ENCODE measurements around the gene MALRD1.

Gene MALRD1

DNA sequence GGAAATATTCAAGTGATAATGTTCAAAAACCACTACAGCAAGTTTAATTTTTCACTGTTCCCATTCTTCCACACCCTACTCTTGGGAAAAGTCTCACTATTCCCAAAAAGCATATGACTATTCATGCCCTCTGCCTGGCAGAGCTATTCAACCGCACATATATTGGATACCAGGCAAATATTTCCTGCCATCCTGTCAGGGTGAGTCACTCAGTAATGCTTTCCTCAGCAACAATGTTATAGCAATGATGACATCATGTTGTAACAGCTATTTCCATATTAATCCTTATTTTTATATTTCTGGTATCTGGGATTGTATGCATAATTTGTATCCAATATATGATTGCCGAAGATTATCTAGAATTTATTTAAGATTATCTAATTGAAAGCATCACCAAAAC, 653.6 kb downstream of the MALRD1 start:
- H3K36me3 ChIP-seq (ENCODE audit: control insufficient read depth, insufficient read depth, low read length), result no peaks in the 10 kb centered on the region
- no peak overlapping the region for H3K27ac ChIP-seq (ENCODE audit: low read depth, low read length, severe bottlenecking)
- no peak overlapping the region for H3K4me3 ChIP-seq (ENCODE audit: extremely low read depth, insufficient read depth, low read length, poor library complexity, severe bottlenecking)
- no peaks in the 10 kb centered on the region for H3K4me1 ChIP-seq (ENCODE audit: control insufficient read depth, insufficient read depth, low read length, poor library complexity, severe bottlenecking)
- no peaks in the 10 kb centered on the region for H3K9me3 ChIP-seq (ENCODE audit: control insufficient read depth, low read length)
- 86% methylated on average over 1 of the region's 2 CpGs; no CpG with 5 or more reads in 1 of the 2 experiments for WGBS, 2 experiments (ENCODE audit: insufficient coverage in 2 of 2)

DNA sequence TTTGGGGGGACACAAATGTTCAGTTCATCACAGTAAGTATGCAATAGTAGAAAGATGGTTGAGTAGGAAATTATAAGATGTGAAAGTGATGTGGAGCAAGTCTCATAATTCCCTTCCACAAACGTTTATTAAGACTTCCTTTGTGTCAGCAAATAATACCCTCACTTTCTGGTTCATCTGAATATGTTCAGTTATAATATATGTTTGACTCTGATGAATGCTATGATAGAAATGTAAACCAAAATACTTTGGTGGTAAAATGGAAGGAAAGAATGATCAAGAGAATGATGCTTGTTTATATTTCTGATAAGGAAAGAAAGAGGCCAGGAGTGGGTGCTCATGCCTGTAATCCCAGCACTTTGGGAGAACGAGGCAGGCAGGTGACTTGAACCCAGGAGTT, 655.9 kb downstream of the MALRD1 start:
- H3K9me3 ChIP-seq (ENCODE audit: control insufficient read depth, low read length), result no peaks in the 10 kb centered on the region
- H3K36me3 ChIP-seq (ENCODE audit: control insufficient read depth, insufficient read depth, low read length), result no peaks in the 10 kb centered on the region
- H3K27ac ChIP-seq (ENCODE audit: low read depth, low read length, severe bottlenecking), result no peak overlapping the region
- no peak overlapping the region for H3K4me3 ChIP-seq (ENCODE audit: extremely low read depth, insufficient read depth, low read length, poor library complexity, severe bottlenecking)
- WGBS, 2 experiments (ENCODE audit: insufficient coverage in 2 of 2), result no CpG with 5 or more reads among the region's 2 CpGs
- no peaks in the 10 kb centered on the region for H3K4me1 ChIP-seq (ENCODE audit: control insufficient read depth, insufficient read depth, low read length, poor library complexity, severe bottlenecking)

DNA sequence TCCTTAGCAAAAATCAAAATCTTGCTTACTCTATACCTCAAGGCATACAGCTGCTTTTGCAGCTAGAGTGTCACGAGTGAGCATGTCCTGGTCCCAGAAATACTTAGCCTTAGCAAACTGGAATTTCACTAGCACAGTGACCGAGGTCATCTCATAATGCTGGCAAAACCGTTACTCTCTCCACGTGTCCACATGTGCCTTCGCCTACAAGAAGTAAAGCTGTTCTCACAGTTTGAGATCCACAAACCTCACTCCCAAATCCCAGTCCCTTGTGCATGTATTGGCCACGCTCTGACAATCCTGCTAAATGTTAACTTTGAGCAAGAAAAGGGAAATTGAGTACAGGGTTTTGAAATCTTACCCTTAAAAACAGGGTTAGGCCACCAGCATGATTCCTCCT, 656.6 kb downstream of the MALRD1 start:
- H3K9me3 ChIP-seq (ENCODE audit: control insufficient read depth, low read length), result no peaks in the 10 kb centered on the region
- no peaks in the 10 kb centered on the region for H3K36me3 ChIP-seq (ENCODE audit: control insufficient read depth, insufficient read depth, low read length)
- 79 to 92% methylated on average over 5 of the region's 6 CpGs for WGBS, 2 experiments (ENCODE audit: insufficient coverage in 2 of 2)
- no peak overlapping the region for H3K27ac ChIP-seq (ENCODE audit: low read depth, low read length, severe bottlenecking)
- no peak overlapping the region for H3K4me3 ChIP-seq (ENCODE audit: extremely low read depth, insufficient read depth, low read length, poor library complexity, severe bottlenecking)
- H3K4me1 ChIP-seq (ENCODE audit: control insufficient read depth, insufficient read depth, low read length, poor library complexity, severe bottlenecking), result no peaks in the 10 kb centered on the region

DNA sequence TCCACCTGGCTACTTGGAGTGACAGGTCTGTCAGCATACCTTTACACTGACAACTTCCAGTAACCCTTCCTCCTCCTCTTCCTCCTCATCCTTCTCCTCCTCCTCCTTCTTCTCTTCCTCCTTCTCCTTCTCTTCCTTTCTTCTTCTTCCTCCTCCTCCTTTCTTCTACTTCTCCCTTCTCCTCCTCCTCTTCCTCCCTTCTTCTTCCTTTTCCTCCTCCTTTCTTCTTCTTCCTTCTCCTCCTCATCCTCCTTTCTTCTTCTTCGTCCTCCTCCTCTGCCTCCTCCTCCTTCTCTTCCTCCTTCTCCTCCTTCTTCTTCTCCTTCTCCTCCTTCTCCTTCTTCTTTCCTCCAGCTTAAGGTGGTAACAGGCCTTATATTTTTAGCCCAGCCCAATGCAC, 658.3 kb downstream of the MALRD1 start:
- no peak overlapping the region for H3K4me3 ChIP-seq (ENCODE audit: extremely low read depth, insufficient read depth, low read length, poor library complexity, severe bottlenecking)

DNA sequence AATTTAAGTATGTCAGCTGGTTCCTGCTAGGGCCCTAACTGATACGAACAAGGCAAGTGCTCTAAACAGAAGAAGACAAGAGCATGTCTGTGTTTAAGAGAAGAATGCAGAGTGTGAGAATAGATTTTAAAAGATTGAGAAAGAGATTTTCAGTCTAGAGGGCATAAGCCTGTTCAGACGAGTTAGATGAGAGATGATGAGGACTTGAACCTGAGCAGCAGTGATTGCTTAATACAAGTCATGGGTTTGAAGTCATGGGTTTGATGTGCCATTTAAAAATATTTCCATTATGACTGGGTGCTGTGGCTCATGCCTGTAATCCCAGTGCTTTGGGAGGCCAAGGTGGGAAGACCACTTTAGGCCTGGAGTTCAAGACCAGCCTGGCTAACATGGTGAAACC, 658.8 kb downstream of the MALRD1 start:
- H3K9me3 ChIP-seq (ENCODE audit: control insufficient read depth, low read length), result peaks cover 6% of the 10 kb centered on the region
- no peaks in the 10 kb centered on the region for H3K36me3 ChIP-seq (ENCODE audit: control insufficient read depth, insufficient read depth, low read length)
- no peak overlapping the region for H3K4me3 ChIP-seq (ENCODE audit: extremely low read depth, insufficient read depth, low read length, poor library complexity, severe bottlenecking)
- WGBS, 2 experiments (ENCODE audit: insufficient coverage in 2 of 2), result 86 to 94% methylated on average over 1 to 2 of the region's 2 CpGs
- no peak overlapping the region for H3K27ac ChIP-seq (ENCODE audit: low read depth, low read length, severe bottlenecking)
- H3K4me1 ChIP-seq (ENCODE audit: control insufficient read depth, insufficient read depth, low read length, poor library complexity, severe bottlenecking), result no peaks in the 10 kb centered on the region

More for the DNA sequence above, 658.3 kb downstream of the MALRD1 start:
- H3K4me1 ChIP-seq (ENCODE audit: control insufficient read depth, insufficient read depth, low read length, poor library complexity, severe bottlenecking), result no peaks in the 10 kb centered on the region
- H3K9me3 ChIP-seq (ENCODE audit: control insufficient read depth, low read length), result peaks cover 6% of the 10 kb centered on the region
- H3K36me3 ChIP-seq (ENCODE audit: control insufficient read depth, insufficient read depth, low read length), result no peaks in the 10 kb centered on the region
- H3K27ac ChIP-seq (ENCODE audit: low read depth, low read length, severe bottlenecking), result no peak overlapping the region
- 75 to 90% methylated on average over 1 of the region's 1 CpG for WGBS, 2 experiments (ENCODE audit: insufficient coverage in 2 of 2)

DNA sequence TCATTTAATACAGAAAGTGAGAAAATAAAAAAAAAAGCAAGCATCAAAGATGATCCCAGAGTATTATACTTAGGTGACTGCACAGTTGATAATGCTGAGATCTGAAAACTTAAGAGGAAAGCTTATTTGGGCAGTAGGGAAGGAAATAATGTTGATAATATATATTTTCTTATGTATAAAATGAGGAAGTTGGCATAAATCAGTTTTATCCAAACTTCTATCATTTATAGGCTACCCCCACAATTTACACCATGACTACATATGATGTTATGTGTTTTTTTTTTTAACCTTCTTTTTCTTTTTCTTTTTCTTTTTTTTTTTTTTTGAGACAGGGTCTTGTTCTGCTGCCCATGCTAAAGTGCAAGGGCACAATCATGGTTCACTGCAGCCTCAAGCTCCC, 659.4 kb downstream of the MALRD1 start:
- Histone ChIP-seq H3K4me1 (ENCODE audit: control insufficient read depth, insufficient read depth, low read length, poor library complexity, severe bottlenecking) (no peaks in the 10 kb centered on the region), H3K9me3 (ENCODE audit: control insufficient read depth, low read length) (peaks cover 6% of the 10 kb centered on the region), H3K4me3 (ENCODE audit: extremely low read depth, insufficient read depth, low read length, poor library complexity, severe bottlenecking) (no peak overlapping the region), H3K36me3 (ENCODE audit: control insufficient read depth, insufficient read depth, low read length) (no peaks in the 10 kb centered on the region), H3K27ac (ENCODE audit: low read depth, low read length, severe bottlenecking) (no peak overlapping the region)

DNA sequence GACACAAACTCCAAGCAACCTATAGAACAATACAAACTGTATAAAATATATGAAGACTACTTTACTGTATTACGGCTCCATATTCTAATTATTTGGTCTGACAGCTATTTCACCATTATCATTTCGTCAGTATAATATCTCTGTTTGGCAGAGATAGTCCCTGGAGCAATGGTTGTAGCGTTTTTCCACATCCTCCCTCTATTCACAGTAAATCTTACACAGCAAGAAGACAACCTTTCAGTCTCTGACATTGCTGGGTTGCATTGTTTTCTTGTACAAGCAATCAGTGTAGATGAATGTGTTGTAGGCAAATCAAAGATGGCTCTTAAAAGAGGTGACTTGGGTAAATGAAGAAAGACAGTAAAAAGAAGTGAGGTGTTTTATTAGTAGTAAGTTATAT, 662.0 kb downstream of the MALRD1 start:
- no CpG with 5 or more reads among the region's 3 CpGs for WGBS, 2 experiments (ENCODE audit: insufficient coverage in 2 of 2)
- no peak overlapping the region for H3K4me3 ChIP-seq (ENCODE audit: extremely low read depth, insufficient read depth, low read length, poor library complexity, severe bottlenecking)
- no peak overlapping the region for H3K27ac ChIP-seq (ENCODE audit: low read depth, low read length, severe bottlenecking)
- H3K36me3 ChIP-seq (ENCODE audit: control insufficient read depth, insufficient read depth, low read length), result no peaks in the 10 kb centered on the region
- peaks cover 6% of the 10 kb centered on the region for H3K9me3 ChIP-seq (ENCODE audit: control insufficient read depth, low read length)
- no peaks in the 10 kb centered on the region for H3K4me1 ChIP-seq (ENCODE audit: control insufficient read depth, insufficient read depth, low read length, poor library complexity, severe bottlenecking)

DNA sequence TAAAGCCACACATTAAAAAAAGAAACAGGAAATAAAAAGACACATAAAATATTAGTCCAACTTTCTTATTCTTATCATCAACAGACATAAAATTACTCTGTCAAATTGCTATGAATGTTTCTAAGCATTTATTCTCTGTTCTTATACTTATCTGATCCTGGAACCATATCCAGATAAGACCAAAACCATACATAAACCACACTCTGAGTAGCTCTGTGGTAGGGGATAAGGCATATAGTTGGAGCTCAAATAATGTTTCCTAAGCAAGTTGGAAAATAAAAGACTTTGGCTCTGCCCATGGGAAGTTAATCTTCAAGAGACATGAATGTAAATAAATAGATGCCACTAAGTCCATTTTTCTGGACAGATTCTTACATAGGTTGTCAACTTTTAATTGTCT, 664.6 kb downstream of the MALRD1 start:
- Histone ChIP-seq H3K9me3 (ENCODE audit: control insufficient read depth, low read length) (peaks cover 6% of the 10 kb centered on the region), H3K4me3 (ENCODE audit: extremely low read depth, insufficient read depth, low read length, poor library complexity, severe bottlenecking) (no peak overlapping the region), H3K27ac (ENCODE audit: low read depth, low read length, severe bottlenecking) (no peak overlapping the region), H3K4me1 (ENCODE audit: control insufficient read depth, insufficient read depth, low read length, poor library complexity, severe bottlenecking) (no peaks in the 10 kb centered on the region), H3K36me3 (ENCODE audit: control insufficient read depth, insufficient read depth, low read length) (no peaks in the 10 kb centered on the region)

DNA sequence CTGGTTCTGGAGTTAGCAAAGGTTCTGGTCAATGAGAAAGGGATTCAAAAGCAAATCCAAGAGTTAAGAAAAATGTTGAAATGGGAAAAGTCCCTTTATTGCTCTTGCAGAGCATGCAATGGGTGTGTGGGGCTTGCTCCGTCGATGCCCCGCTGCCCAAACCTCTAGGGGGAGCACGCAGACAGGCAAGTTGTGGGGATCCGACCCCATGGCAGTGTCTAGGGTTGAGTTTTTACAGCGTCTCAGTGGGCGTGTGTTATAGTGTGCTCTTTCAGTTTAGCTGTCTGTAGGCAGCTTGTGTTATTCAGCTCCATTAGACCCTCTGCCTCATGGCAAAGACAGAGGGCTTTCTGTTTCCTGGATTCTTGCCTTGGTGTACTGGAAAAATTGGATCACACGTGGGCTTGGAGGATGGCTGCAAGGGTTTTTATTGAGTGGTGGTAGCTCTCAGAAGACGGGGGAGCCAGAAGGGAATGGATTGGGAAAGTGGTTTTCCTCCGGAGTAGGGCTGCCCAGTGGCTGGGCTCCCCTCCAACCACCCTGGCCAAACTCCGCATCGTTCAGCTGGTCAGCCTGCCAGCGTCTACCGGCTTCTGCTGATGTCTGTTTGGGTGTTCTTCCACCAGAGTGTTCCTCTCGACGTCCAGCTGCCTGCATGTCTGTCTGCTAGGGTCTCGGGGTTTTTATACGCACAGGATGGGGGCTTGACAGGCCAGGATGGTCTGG, 665.4 kb downstream of the MALRD1 start:
- 86 to 93% methylated on average over 8 to 15 of the region's 18 CpGs for WGBS, 2 experiments (ENCODE audit: insufficient coverage in 2 of 2)
- Histone ChIP-seq H3K36me3 (ENCODE audit: control insufficient read depth, insufficient read depth, low read length) (no peaks in the 10 kb centered on the region), H3K9me3 (ENCODE audit: control insufficient read depth, low read length) (peaks cover 6% of the 10 kb centered on the region), H3K27ac (ENCODE audit: low read depth, low read length, severe bottlenecking) (no peak overlapping the region), H3K4me1 (ENCODE audit: control insufficient read depth, insufficient read depth, low read length, poor library complexity, severe bottlenecking) (no peaks in the 10 kb centered on the region), H3K4me3 (ENCODE audit: extremely low read depth, insufficient read depth, low read length, poor library complexity, severe bottlenecking) (no peak overlapping the region)

DNA sequence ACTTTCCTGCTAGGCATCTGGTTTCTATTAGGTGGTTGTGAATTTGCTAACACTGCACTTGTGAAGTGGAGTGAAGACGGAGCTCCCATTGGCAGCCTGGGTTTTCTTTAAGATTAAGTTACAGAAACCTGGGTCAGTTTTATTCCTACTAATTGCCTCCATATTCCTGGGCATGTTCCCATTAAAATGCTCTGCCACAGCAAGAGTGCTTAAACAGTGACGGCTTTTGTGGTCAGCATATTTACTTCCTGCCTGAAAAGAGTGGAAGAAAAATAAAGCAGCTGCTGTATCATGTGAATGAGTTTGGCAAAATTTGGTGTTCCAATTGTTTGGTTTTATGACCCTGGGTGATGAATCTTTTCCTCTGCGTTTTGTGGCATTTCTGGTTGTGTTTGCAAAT, 670.7 kb downstream of the MALRD1 start:
- H3K4me3 ChIP-seq (ENCODE audit: extremely low read depth, insufficient read depth, low read length, poor library complexity, severe bottlenecking), result no peak overlapping the region
- no peaks in the 10 kb centered on the region for H3K4me1 ChIP-seq (ENCODE audit: control insufficient read depth, insufficient read depth, low read length, poor library complexity, severe bottlenecking)
- WGBS, 2 experiments (ENCODE audit: insufficient coverage in 2 of 2), result 90% methylated on average over 2 of the region's 3 CpGs; no CpG with 5 or more reads in 1 of the 2 experiments
- H3K9me3 ChIP-seq (ENCODE audit: control insufficient read depth, low read length), result no peaks in the 10 kb centered on the region
- no peaks in the 10 kb centered on the region for H3K36me3 ChIP-seq (ENCODE audit: control insufficient read depth, insufficient read depth, low read length)
- no peak overlapping the region for H3K27ac ChIP-seq (ENCODE audit: low read depth, low read length, severe bottlenecking)

DNA sequence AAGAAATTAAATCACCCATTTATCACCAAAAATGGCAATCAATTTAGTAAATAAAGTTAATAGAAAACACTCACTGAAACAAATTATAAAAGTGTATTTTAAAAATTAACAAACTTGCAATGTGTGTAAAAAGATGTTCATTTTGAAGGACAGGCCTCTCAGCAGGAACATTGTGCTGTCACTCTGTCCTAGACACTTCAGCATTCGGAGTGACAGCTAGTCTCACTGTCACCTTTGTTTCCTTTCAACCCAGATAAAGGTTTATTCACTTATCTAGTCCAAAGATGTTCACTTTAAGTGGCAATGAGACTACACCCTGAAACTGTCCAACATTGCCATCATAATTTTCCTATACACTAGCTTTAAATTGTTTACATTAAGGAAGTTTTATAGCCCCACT, 675.7 kb downstream of the MALRD1 start:
- 44% methylated on average over 1 of the region's 1 CpG; no CpG with 5 or more reads in 1 of the 2 experiments for WGBS, 2 experiments (ENCODE audit: insufficient coverage in 2 of 2)
- H3K4me1 ChIP-seq (ENCODE audit: control insufficient read depth, insufficient read depth, low read length, poor library complexity, severe bottlenecking), result no peaks in the 10 kb centered on the region
- H3K4me3 ChIP-seq (ENCODE audit: extremely low read depth, insufficient read depth, low read length, poor library complexity, severe bottlenecking), result no peak overlapping the region
- no peaks in the 10 kb centered on the region for H3K36me3 ChIP-seq (ENCODE audit: control insufficient read depth, insufficient read depth, low read length)
- no peaks in the 10 kb centered on the region for H3K9me3 ChIP-seq (ENCODE audit: control insufficient read depth, low read length)
- no peak overlapping the region for H3K27ac ChIP-seq (ENCODE audit: low read depth, low read length, severe bottlenecking)

Data from mesodermal cell (in vitro differentiated cells).